Measurements from ENCODE around the gene PRDM16.

The PRDM16 gene

DNA sequence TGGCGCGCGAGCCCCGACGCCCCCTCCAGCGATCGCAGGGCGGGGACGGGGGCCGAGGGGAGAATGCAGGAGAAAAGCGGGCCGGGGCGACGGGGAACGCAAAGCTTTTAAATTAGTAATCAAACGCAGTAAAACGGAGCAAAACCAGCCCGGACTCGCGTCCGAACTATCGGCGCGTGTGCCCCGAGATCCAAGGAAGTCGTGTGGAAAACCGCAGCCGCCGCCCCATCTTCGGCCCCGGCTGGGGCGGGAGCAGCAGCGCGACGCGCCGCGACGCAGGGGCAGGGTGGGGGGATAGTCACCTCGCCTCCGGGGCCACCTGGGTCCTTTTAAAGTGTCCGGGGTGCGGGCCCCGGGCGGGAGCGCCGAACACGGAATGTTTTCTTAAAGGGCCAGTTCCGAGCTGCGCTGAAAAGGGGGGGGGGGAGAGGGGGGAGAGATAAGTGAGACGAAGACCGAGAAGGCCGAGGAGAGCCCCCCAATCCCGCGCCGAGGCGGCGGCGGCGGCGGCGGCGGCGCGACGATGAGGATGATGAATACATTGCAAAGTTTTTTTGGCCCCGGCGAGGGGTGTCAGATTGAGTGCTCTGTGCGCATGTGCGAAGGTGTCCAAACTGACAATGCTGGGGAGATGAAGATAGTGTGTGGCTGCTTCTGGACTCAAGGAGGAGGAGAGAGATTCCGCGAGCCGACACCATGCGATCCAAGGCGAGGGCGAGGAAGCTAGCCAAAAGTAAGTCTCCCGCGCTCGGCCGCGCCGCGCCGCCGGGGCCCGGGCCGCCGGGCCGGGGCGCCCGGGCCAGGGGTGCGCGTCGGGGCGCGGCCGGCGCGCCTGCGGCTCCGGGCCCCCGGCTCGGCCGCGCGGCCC, at the start of gene PRDM16:
Gene PRDM16 (plus strand): TSS at position 640 of the 868 bp plus-strand sequence. CDS start 57 bp downstream, at position 697.
- no peak for DNase-seq

DNA sequence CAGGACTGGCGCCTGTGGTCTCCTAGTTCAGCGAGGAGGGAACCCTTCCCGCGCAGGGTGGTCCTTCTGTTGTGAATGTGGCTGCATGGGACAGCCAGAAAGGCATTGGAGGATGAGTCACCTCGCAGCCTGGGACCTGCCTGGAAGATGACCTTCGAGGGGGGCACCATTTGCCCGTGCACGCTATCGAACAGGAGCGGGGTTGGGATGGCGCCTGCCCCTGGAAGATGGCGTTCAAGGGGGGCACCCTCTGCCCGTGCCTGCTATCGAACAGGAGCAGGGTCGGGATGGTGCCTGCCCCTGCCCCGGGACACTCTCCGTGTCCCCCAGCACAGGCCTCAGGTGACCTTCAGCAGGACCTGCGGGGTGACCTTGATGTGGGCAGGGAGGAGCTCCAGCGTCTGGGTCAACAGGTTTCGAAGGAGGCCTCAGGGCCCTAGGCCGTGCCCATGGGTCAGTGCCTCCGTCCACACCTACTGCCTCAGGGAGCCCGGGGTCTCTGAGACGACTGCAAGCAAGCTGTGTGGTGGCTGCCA, 49.4 kb upstream of the PRDM16 start:
- DNase-seq = no peak

DNA sequence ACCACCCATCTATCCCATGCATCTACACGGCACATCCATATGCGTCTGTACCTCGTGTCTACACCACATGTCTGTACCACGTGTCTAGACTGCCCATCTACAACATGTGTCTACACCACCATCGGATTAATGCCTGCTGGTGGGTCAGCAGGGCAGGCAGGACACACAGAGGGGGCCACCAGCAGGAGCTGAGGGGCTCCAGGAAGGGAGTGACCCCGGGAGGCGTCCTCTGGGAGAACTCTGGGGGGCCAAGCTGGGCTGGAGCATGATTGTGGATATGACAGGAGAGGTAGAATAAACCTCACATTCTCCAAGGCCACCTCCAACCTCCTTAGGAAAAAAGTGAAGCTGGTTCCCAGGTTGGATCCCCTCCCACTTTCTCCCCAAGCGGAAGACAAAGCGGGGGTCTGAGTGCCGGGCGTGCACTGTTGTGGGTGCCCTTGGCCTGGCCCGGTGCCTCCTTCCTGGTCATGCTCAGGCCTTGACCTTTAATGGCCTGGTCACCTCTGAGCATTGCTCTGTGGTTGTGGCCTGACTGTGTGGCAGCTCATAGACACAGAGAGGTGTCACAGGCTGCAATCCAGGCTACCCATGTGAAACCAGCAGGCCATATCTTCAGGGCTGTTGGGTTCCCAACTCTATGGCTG, 48.6 kb upstream of the PRDM16 start:
- no peak for DNase-seq

DNA sequence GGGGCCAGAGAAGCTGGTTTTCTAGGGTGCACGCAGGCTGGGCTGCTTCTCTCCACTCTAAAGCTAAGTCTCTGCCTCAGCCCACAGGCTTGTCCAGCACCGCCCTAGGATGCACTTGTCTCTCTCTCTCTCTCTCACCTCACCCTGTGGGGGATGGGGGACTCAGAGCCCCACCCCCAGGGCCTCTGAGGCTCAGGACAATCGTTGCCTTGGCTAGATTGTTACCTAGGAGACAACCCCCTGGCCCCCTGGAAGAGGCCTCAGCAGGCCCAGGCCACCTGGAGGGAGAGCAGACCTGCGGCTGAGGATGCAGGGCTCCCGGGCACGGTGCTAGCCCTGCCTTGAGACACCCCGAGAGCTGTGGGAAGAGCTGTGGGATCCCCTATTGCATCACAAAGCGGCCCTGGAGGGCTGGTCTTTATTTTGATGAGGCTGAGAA, 47.8 kb upstream of the PRDM16 start, which contains the start of gene ACTRT2:
Gene ACTRT2 (plus strand): TSS at position 235 of the 439 bp plus-strand sequence. CDS start 220 bp downstream, outside the sequence.
- no peak for DNase-seq

DNA sequence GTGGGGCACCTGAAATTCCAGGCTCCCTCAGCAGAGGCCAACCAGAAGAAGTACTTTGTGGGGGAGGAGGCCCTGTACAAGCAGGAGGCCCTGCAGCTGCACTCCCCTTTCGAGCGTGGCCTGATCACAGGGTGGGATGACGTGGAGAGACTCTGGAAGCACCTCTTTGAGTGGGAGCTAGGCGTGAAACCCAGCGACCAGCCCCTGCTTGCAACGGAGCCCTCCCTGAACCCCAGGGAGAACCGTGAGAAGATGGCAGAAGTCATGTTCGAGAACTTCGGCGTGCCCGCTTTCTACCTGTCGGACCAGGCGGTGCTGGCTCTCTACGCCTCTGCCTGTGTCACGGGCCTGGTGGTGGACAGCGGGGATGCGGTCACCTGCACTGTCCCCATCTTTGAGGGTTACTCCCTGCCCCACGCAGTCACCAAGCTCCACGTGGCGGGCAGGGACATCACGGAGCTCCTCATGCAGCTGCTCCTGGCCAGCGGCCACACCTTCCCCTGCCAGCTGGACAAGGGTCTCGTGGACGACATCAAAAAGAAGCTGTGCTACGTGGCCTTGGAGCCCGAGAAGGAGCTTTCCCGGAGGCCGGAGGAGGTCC, 47.1 kb upstream of the PRDM16 start:
- no peak for DNase-seq

DNA sequence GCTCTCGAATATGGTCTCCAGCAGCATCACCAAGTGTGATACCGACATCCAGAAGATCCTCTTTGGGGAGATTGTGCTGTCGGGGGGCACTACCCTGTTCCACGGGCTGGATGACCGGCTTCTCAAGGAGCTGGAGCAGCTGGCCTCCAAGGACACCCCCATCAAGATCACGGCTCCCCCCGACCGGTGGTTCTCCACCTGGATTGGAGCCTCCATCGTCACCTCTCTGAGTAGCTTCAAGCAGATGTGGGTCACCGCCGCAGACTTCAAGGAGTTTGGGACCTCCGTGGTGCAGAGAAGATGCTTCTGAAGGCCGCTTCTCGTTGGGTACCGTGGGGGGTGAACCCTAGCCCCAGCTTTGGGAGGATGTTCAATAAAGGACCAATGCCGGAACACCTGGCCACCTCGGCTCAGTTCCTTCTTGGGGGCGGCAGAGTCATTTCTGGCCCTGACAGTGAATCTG, 46.5 kb upstream of the PRDM16 start:
- DNase-seq = no peak

DNA sequence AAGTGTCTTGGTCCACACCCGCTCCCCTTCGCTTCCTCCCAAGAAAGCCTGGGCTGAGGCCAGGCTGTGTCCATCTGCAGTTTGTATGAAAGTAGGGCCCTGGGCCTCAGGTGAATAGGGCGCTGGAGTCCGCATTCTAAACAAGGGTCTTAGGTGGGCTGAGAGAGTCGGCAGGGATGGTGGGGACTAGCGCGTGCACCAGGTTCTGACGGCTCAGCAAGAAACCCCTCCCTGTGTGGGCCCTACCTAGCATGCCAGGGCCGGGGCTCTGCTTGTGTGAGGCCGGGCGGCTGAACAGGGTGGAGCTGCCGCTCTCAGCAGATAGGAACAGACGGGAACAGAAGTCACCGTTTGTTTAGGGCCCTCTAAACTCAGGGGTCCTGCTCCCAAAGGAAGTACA, 46.0 kb upstream of the PRDM16 start:
- DNase-seq = no peak

DNA sequence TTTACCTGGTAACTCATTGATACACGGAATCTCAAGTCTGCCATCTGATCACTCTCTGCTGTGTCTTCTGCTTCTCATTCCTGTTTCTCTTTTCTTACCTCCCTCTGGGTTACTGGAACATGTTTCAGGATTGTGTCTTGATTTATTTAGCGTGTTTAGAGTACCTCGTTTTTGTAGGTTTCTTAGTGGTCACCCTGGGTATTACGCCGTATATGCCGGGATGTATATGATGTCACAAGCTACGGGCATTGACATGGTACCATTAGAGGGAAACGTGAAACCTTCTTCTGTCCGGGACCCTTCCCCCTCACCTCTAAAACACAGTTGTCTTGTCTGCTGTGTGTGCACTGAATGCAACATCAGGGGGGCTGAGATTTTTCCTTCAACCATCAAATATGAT, 45.0 kb upstream of the PRDM16 start:
- DNase-seq = no peak

DNA sequence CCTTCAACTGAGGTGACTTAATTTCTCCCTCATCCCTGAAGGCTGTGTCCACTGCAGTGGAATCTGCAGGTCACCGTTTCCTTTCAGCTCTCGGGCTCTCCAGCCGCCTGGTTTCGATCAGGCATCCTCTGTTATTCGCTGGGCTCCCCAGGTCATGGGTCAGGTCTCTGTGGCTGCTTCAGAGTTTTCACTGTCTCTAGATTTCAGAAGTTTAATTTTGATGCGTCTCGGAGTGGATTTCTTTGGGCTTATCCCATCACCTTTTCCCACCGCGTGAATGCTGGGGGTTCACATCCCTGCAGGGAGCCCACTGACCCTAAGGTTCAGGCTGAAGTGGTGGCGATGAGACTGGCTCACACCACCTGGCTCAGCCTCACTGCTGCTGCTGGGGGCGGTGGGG, 44.4 kb upstream of the PRDM16 start:
- no peak for DNase-seq

DNA sequence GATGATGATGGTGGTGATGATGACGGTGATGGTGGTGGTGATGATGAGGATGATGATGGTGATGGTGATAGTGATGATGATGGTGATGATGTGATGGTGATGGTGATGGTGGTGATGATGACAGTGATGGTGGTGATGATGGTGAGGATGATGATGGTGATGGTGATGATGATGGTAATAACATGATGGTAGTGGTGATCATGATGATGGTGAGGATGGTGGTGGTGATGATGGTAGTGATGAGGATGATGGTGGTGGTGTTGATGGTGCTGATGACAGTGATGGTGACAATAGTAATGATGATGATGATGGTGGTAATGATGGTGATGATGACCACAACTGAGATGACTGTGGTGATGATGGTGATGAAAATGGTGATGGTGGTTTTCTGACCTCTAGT, 42.9 kb upstream of the PRDM16 start:
- no peak for DNase-seq

DNA sequence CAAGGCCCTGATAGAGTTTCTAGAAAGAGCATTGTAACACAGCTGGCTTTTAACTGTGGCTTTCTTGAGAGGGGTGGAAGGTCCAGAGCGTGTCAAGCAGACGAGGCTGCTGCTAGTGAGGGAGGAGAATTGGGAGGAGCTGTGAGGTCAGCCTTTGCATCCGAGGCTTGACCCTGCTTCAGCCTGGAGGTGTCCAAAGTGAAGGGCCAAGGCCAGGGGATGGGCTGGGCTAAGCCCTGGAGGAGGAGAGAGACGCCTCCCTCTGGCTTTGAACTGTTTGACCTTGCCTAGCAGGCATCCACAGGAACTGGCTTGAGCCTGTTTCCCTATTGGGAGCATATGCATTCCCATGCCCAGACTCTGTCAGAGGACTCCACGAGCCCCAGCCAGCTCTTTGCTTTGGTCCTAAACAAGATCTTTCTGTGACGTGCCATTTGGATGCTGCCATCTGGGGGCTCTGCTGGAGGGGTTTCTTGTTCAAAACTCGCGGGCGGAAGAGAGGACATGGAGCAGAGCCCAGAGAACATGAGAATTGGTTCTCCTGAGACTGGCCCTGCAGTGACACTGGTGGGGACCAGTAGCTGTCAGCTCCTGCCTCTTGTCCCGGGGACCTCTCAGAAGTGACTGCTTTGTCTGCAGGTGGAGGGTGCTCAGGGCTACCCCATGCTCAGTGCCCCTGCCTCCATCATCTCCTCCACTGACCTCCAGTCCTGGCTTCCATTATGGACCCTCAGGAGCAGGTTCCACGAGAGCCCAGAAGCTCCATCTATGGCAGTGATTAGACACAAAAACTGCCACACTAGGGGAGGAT, 42.2 kb upstream of the PRDM16 start:
- no peak for DNase-seq

DNA sequence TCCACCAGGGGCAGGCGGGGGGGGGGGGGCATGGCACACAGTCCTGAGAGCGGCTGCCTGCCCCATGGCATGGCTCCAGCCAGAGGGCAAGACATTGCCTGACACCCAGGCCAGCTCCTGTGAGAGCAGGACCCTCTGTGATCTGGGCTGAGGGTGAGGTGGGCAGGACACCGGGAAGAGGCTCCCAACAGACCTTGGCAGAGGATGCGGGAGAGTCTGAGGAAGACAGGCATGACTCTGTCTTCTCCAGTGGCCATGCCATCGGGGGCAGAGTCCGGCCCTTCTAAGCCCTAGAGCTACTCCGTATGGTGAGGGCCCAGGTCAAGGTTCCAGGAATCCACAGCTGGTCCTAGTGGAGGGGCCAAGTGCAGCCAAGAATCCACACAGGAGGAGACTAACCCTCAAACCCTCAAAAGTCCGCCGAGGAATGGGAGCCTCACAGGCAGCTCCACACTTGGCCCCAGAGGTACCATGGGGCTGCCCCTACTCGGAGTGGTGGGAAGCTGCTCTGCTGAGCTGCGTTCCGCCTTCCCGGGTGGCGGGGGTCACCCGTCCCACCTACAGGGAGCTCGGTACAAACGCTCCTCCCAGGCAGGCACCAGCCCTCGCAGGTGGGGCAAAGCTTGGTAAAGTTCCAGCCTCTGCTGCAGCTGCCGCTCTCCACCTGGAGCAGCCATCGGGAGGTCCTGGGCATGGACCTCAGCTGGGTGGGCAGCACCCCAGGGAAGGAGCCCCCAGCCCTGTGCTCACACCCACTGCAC, 41.2 kb upstream of the PRDM16 start:
- DNase-seq = no peak

DNA sequence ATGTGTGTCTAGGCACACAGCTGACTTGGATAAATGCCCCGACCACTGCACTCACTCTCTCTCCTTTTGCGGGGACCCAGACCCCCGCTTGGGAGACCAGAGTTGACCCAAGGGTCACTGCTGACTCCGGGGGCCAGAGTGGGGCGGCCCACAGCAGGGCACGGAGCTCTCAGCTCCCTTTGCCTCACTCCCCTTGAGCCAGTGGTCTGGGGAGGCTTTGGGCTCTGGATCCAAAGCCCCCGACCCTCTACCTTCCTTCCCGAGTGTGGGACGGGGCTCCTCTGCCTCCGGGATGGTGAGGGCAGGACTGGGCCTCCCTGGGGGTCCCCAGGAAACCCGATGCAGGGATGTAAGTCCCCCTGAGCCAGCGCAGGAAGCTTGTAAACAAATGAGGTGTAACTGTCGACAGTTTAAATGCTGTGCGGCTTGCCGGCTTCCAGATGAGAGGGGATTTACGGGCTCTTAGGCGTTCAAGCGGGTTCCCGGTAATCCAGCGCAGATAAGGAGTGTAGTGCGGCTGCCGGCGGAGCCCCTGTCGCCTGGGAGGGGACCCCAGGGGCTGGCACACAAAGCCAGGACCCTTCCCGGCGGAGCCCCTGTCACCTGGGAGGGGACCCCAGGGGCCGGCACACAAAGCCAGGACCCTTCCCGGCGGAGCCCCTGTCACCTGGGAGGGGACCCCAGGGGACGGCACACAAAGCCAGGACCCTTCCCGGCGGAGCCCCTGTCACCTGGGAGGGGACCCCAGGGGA, 40.3 kb upstream of the PRDM16 start:
- DNase-seq = no peak

DNA sequence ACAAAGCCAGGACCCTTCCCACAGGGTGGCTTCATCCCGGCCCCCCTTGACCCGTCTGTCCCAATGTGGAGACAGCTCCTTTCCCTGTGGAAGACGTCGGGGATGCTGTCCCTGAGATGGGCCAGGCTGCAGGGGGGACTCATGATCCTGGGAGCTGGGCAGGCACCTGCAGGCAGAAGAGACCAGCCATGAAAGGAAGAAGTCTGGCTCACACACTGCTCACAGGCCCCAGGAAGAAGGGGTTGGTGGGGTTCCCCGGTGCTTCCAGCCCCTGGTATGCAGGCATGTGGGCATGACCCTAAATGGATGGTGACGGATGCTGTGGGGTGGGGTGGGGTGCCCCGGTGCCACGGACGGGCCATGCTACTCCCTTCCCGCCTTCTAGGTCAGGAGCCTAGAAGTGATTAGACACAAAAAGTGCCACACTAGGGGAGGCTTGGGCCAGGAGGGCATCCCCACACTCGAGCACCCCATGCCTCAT, 39.5 kb upstream of the PRDM16 start:
- no peak for DNase-seq

DNA sequence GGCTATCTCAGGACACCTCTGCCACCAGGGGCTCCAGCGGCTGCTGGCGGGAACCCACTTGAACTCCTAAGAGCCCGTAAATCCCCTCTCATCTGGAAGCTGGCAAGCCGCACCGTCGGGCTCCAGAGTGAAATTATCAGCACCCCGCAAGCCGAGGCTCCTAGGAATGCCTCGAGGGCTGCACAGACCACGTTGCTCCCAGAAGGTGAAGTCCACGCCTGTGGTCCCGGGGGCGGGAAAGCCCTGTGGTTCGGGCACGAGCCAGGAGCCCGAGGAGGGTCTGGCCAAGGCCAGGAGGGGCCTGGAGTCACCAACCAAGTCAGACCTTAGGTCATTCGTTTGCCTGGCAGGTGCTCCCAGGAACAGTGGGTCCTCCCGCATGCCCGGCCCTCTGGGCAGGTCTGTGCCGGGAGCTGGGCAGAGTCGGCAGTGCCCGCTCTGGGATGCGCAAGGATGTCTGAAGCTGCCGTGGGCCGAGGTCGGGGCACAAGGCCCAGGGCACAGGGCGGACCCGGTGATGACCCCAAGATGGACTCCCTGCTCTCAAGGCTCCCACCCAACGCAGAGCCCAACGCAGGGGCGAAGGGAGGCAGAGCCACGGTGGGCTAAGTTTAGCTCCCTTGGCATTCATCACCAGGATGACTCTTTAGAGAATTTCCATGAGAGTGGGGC, 38.9 kb upstream of the PRDM16 start:
- no peak for DNase-seq

DNA sequence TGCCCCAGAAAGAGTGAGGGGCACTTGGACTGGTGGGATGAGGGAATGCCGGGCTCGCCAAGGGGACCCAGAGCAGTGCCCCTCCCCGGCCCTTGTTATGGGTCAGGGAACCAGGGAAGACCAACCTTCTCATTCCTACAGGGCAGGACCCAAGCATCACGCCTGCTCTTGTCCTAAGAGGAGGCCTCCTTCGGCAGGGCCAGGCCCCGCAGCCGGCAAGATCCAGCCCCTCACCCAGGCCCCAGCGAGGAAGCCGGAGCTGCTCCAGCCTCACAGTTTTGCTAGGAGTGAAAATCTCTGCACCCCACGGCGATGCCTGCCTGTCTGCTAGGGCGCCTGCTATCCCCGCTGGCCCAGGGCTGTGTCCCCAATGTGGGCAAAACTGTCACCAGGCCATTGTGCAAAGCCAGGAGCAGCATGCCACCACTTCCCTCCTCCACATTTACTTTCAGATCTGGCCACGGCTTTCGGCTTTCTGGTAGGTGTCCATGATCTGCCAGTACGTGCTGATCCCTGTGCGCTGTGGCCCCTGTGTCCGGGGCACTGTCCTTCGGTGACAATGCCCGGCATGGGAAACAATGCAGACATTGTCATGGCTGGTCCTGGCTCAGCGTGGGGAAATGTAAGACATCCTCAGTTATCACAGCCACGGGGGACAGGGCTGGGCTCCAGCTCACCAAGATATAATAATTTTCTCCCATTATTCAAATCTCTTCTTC, 38.2 kb upstream of the PRDM16 start:
- no peak for DNase-seq

DNA sequence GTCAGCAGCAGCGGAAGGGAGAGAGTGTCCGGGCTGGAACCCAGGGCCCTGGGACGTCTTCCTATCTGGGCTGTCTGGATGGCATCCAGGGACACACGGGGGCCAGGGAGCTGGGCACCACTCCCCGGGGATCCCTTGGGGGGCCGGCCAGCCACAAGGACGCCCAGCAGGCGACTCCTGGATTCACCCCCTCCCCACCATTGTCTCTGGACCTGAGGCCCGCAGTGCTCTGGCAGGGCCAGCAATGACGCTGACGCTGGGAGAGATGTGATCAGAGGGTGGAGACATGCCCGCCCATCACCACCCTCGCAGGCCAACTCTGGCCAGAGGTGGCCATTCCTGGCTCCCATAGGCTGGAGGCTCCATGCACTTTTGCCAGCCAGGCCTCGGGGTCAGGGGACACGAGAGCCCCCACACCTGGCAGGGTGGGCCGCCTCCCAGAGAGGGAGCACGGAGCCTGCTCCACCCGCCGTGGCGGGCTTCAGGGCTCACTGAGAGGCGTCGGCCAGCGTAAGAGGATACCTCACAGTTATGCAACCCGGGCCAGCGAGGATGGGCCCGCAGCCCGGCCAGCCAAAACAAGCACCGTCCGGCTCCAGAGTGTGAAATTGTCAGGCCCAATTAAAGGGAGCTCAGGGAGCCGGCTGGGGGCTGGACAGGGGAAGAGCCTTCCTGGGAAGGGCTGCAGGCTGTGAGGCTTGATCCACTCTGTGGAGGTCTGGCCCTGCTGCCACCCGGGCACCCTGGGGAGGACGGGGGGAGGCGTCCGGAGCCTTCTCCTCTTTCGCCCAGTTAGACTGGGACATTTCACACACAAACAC, 37.4 kb upstream of the PRDM16 start:
- DNase-seq = no peak

DNA sequence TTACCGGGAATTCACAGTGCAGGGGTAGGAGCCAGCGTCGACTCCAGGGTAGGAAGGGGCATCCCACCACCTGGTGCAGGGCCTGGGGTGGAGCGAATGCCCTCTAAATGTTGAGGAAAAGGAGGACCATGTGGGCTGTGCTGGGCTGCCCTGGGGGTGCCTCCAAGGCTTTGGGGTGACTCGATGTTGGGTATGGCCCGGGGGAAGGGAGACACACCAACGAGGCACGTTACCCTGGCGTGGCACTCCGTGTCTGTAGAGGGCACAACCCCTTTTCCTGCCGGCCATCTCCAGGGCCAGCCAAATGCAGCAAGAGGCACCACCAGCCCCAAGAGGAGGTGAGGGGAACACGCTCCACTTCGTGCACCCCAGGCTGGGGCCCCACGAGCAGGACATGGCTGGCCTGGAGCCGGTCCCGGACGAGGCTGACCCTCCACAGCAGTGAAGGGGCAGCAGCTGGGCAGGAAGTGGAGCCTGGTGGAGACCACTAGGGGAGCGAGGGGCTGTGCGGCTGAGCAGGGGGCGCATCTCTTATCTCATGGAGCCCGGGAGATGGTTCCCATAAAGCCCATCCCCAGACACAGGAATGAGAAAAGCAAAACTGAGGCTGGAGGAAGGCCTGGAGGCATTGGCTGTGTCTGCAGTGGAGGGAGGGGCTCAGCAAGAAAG, 36.5 kb upstream of the PRDM16 start:
- no peak for DNase-seq

Data from GOT3 (cell line).